Measurements from ENCODE around the gene NEK11.

Gene NEK11

GRCh38 chr3:131082871-131083863 is 56.5 kb downstream of the NEK11 start:
- peak; percentile 61 for FAIRE-seq
- no peak for DNase-seq (ENCODE audit: insufficient read length)
- TF ChIP-seq POLR2AphosphoS5 (IDR thresholded peaks at IDR 0.05; ENCODE audit: low read depth, low read length) (no peak), TAF1 (IDR thresholded peaks at IDR 0.05; ENCODE audit: borderline replicate concordance, low read depth, low read length) (no peak), POLR2A (IDR thresholded peaks at IDR 0.05; ENCODE audit: low read depth, low read length) (no peak)

- TF ChIP-seq POLR2AphosphoS5 (IDR thresholded peaks at IDR 0.05; ENCODE audit: low read depth, low read length) (no peak), TAF1 (IDR thresholded peaks at IDR 0.05; ENCODE audit: borderline replicate concordance, low read depth, low read length) (no peak), POLR2A (IDR thresholded peaks at IDR 0.05; ENCODE audit: low read depth, low read length) (no peak)
- FAIRE-seq: no peak
- DNase-seq (ENCODE audit: insufficient read length): no peak
Measured at GRCh38 chr3:131091768-131092167, 65.1 kb downstream of the NEK11 start.

- TF ChIP-seq TAF1 (IDR thresholded peaks at IDR 0.05; ENCODE audit: borderline replicate concordance, low read depth, low read length) (no peak), POLR2AphosphoS5 (IDR thresholded peaks at IDR 0.05; ENCODE audit: low read depth, low read length) (no peak), POLR2A (IDR thresholded peaks at IDR 0.05; ENCODE audit: low read depth, low read length) (no peak)
- DNase-seq (ENCODE audit: insufficient read length): no peak
- no peak for FAIRE-seq
Measured at GRCh38 chr3:131107637-131108433, 81.2 kb downstream of the NEK11 start.

DNA sequence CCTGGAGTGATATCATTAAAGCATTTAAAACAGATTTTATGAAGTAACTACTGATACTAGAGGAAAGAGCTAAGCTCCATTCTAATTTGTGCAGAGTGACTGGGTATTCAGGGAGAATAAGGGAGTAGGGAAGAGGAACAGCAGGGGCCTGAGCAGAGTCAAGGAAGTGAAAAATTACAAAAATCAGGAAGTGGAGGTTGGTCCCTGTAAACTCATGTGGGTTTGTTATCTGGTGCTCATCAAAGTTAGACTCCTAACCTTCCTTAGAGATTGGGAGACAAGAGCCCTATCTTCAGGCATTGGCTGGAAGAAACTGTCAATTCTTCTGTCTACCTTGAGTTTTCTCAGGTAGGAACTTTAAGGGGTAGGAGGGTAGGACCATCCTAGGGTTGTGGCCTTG is 82.5 kb downstream of the NEK11 start:
- TF ChIP-seq TAF1 (IDR thresholded peaks at IDR 0.05; ENCODE audit: borderline replicate concordance, low read depth, low read length): no peak
- no peak for TF ChIP-seq POLR2AphosphoS5 (IDR thresholded peaks at IDR 0.05; ENCODE audit: low read depth, low read length)
- TF ChIP-seq POLR2A (IDR thresholded peaks at IDR 0.05; ENCODE audit: low read depth, low read length): no peak
- no peak for DNase-seq (ENCODE audit: insufficient read length)
- no peak for FAIRE-seq

DNA sequence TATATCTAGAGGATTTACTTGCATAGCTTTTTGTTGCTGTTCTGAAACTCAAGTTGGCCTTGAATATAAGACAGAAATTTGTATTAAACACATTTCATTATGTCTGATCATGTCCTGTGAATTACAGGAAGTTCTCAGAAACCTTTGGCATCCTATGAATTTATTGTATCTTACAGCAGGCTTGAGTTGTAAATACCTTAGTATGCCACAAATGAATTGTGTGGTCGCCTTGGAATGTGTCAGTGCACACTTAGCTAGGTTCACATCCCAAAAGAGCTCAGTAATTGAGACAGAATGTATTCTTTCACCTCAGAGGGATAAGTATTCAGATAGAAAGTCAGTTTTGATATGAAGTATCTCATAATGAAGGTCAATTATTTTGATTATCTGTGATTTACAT is 83.4 kb downstream of the NEK11 start:
- TF ChIP-seq POLR2AphosphoS5 (IDR thresholded peaks at IDR 0.05; ENCODE audit: low read depth, low read length) (no peak), POLR2A (IDR thresholded peaks at IDR 0.05; ENCODE audit: low read depth, low read length) (no peak), TAF1 (IDR thresholded peaks at IDR 0.05; ENCODE audit: borderline replicate concordance, low read depth, low read length) (no peak)
- DNase-seq (ENCODE audit: insufficient read length): no peak

GRCh38 chr3:131114256-131114655 is 87.6 kb downstream of the NEK11 start:
- DNase-seq (ENCODE audit: insufficient read length): no peak
- no peak for FAIRE-seq
- TF ChIP-seq TAF1 (IDR thresholded peaks at IDR 0.05; ENCODE audit: borderline replicate concordance, low read depth, low read length): no peak
- no peak for TF ChIP-seq POLR2A (IDR thresholded peaks at IDR 0.05; ENCODE audit: low read depth, low read length)
- TF ChIP-seq POLR2AphosphoS5 (IDR thresholded peaks at IDR 0.05; ENCODE audit: low read depth, low read length): no peak

More for the DNA sequence above, 83.4 kb downstream of the NEK11 start:
- FAIRE-seq: no peak

- FAIRE-seq: no peak
- no peak for DNase-seq (ENCODE audit: insufficient read length)
- no peak for TF ChIP-seq POLR2A (IDR thresholded peaks at IDR 0.05; ENCODE audit: low read depth, low read length)
- no peak for TF ChIP-seq POLR2AphosphoS5 (IDR thresholded peaks at IDR 0.05; ENCODE audit: low read depth, low read length)
- no peak for TF ChIP-seq TAF1 (IDR thresholded peaks at IDR 0.05; ENCODE audit: borderline replicate concordance, low read depth, low read length)
Measured at GRCh38 chr3:131125684-131126083, 99.0 kb downstream of the NEK11 start.

DNA sequence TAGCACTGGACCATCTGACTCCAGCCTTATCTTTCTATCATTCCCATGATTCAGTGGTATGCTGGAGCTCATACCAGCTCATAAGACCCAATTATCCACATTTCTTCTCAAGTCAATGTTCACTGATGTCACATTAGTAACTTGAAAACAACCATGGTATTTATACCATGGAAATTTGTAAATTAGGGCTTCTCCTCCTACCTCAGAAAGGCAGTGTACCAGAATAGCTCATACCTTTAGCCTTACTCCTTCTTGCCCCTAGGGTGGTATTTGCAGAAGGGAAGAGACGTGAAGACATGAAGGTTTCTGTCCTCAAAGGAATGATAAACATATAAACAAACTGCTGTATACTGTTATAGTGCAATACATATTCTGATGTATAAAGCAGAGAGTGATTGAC is 114.2 kb downstream of the NEK11 start:
- TF ChIP-seq TAF1 (IDR thresholded peaks at IDR 0.05; ENCODE audit: borderline replicate concordance, low read depth, low read length): no peak
- no peak for TF ChIP-seq POLR2A (IDR thresholded peaks at IDR 0.05; ENCODE audit: low read depth, low read length)
- no peak for TF ChIP-seq POLR2AphosphoS5 (IDR thresholded peaks at IDR 0.05; ENCODE audit: low read depth, low read length)
- no peak for DNase-seq (ENCODE audit: insufficient read length)
- no peak for FAIRE-seq

GRCh38 chr3:131141770-131142169 is 115.1 kb downstream of the NEK11 start:
- no peak for FAIRE-seq
- TF ChIP-seq POLR2A (IDR thresholded peaks at IDR 0.05; ENCODE audit: low read depth, low read length): no peak
- no peak for TF ChIP-seq TAF1 (IDR thresholded peaks at IDR 0.05; ENCODE audit: borderline replicate concordance, low read depth, low read length)
- TF ChIP-seq POLR2AphosphoS5 (IDR thresholded peaks at IDR 0.05; ENCODE audit: low read depth, low read length): no peak
- no peak for DNase-seq (ENCODE audit: insufficient read length)

GRCh38 chr3:131142580-131142979 is 115.9 kb downstream of the NEK11 start:
- no peak for TF ChIP-seq POLR2AphosphoS5 (IDR thresholded peaks at IDR 0.05; ENCODE audit: low read depth, low read length)
- TF ChIP-seq TAF1 (IDR thresholded peaks at IDR 0.05; ENCODE audit: borderline replicate concordance, low read depth, low read length): no peak
- DNase-seq (ENCODE audit: insufficient read length): no peak
- no peak for FAIRE-seq

DNA sequence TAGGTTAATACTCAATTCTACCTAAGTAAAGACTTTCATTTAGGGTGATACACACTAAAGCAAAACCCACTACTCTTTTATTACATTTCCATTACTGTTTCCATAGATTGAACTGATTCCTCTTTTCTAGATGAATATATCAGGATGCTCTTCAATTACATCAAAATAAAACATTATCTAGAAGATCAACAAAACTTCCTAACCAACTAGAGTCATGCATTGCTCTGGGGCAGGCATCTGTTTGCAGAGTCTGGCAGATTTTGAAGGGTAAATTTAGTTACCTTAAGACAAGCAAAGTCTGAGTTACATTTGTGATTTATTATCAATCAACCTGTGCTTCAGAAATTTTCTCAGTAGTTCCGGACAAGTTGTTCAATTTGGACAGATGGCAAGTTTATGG is 117.1 kb downstream of the NEK11 start:
- TF ChIP-seq POLR2A (IDR thresholded peaks at IDR 0.05; ENCODE audit: low read depth, low read length): no peak
- no peak for TF ChIP-seq TAF1 (IDR thresholded peaks at IDR 0.05; ENCODE audit: borderline replicate concordance, low read depth, low read length)
- no peak for TF ChIP-seq POLR2AphosphoS5 (IDR thresholded peaks at IDR 0.05; ENCODE audit: low read depth, low read length)
- no peak for FAIRE-seq
- no peak for DNase-seq (ENCODE audit: insufficient read length)
